H9 (cell line): Measurements from ENCODE around the gene ATP6V0B. TPM values are rescaled to one million over a fixed set of nuclear protein-coding genes. Genes with fewer than 3 reads are reported as not detected.

Experiments used
- DNase-seq: peaks from one replicate; pipeline ENCODE4 v3.0.0-alpha.2; 2017
- H2AFZ ChIP-seq: one replicate; pipeline ENCODE4 v1.6.1; 2013; ENCODE audit warnings: mild to moderate bottlenecking, low read length, control low read depth, moderate library complexity
- H2AK5ac ChIP-seq: 2 replicates; pipeline ENCODE4 v1.6.1; 2013; ENCODE audit warnings: low read length, control low read depth, mixed read lengths; ENCODE audit not compliant: insufficient read length
- H2BK120ac ChIP-seq: one replicate; pipeline ENCODE4 v1.6.1; 2013; ENCODE audit warnings: low read depth, mild to moderate bottlenecking, low read length, control low read depth, inconsistent platforms; ENCODE audit not compliant: poor library complexity, severe bottlenecking
- H2BK12ac ChIP-seq: 2 replicates; pipeline ENCODE4 v1.6.1; 2013; ENCODE audit warnings: low read length, control low read depth, mixed read lengths, low read depth; ENCODE audit not compliant: insufficient read length
- H2BK15ac ChIP-seq: 2 replicates; pipeline ENCODE4 v1.6.1; 2013; ENCODE audit warnings: low read depth, low read length, control low read depth
- H2BK20ac ChIP-seq: one replicate; pipeline ENCODE4 v1.6.1; 2013; ENCODE audit warnings: low read depth, mild to moderate bottlenecking, low read length, control low read depth, inconsistent platforms; ENCODE audit not compliant: poor library complexity, severe bottlenecking
- H2BK5ac ChIP-seq: 2 replicates; pipeline ENCODE4 v1.6.1; 2013; ENCODE audit warnings: low read length, control low read depth, mixed read lengths; ENCODE audit not compliant: insufficient read length
- H3K14ac ChIP-seq: 2 replicates; pipeline ENCODE4 v1.6.1; 2013; ENCODE audit warnings: low read length, control low read depth; ENCODE audit not compliant: insufficient read depth
- H3K18ac ChIP-seq: 2 replicates; pipeline ENCODE4 v1.6.1; 2013; ENCODE audit warnings: low read depth, mild to moderate bottlenecking, mixed read lengths, low read length, control low read depth; ENCODE audit not compliant: insufficient read length
- H3K23ac ChIP-seq: 2 replicates; pipeline ENCODE4 v1.6.1; 2013; ENCODE audit warnings: low read length, control low read depth, mixed read lengths, low read depth; ENCODE audit not compliant: insufficient read length
- H3K23me2 ChIP-seq: 2 replicates; pipeline ENCODE4 v1.6.1; 2013; ENCODE audit warnings: low read depth, mild to moderate bottlenecking, mixed read lengths, low read length, control low read depth; ENCODE audit not compliant: insufficient read length, poor library complexity, severe bottlenecking
- H3K27ac ChIP-seq: 2 replicates; pipeline ENCODE4 v1.5.1; 2013; ENCODE audit warnings: low read length, control low read depth, mixed read lengths, low read depth; ENCODE audit not compliant: insufficient read length
- H3K27me3 ChIP-seq: 2 replicates; pipeline ENCODE4 v1.6.1; 2013; ENCODE audit warnings: low read length, control low read depth, inconsistent platforms; ENCODE audit not compliant: insufficient read depth
- H3K4ac ChIP-seq: 2 replicates; pipeline ENCODE4 v1.6.1; 2013; ENCODE audit warnings: low read depth, mild to moderate bottlenecking, control low read depth, inconsistent platforms, low read length, moderate library complexity
- H3K4me1 ChIP-seq: 2 replicates; pipeline ENCODE4 v1.6.1; 2013; ENCODE audit warnings: low read length, control low read depth, inconsistent platforms; ENCODE audit not compliant: insufficient read depth
- H3K4me2 ChIP-seq: 2 replicates; pipeline ENCODE4 v1.6.1; 2013; ENCODE audit warnings: low read length, control low read depth, mixed read lengths; ENCODE audit not compliant: insufficient read length, insufficient read depth
- H3K56ac ChIP-seq: 2 replicates; pipeline ENCODE4 v1.6.1; 2013; ENCODE audit warnings: low read depth, mild to moderate bottlenecking, mixed read lengths, low read length, control low read depth; ENCODE audit not compliant: insufficient read length
- H3K79me1 ChIP-seq: 2 replicates; pipeline ENCODE4 v1.6.1; 2013; ENCODE audit warnings: low read depth, mild to moderate bottlenecking, moderate library complexity, low read length, control low read depth, inconsistent platforms; ENCODE audit not compliant: insufficient read depth, poor library complexity, severe bottlenecking
- H3K79me2 ChIP-seq: 2 replicates; pipeline ENCODE4 v1.6.1; 2013; ENCODE audit warnings: low read length, control low read depth, inconsistent platforms; ENCODE audit not compliant: insufficient read depth
- H3K9ac ChIP-seq: 2 replicates; pipeline ENCODE4 v1.6.1; 2013; ENCODE audit warnings: low read length, control low read depth, mixed read lengths; ENCODE audit not compliant: insufficient read length; ENCODE audit errors: extremely low read depth
- H3K9me3 ChIP-seq: one replicate; pipeline ENCODE4 v1.6.1; 2013; ENCODE audit warnings: low read depth, low read length, inconsistent platforms; ENCODE audit not compliant: control insufficient read depth
- H3T11ph ChIP-seq: one replicate; pipeline ENCODE4 v1.6.1; 2013; ENCODE audit warnings: mild to moderate bottlenecking, low read length, control low read depth, inconsistent platforms
- H4K20me1 ChIP-seq: one replicate; pipeline ENCODE4 v1.6.1; 2013; ENCODE audit not compliant: control insufficient read depth, insufficient read length, insufficient read depth
- H4K5ac ChIP-seq: 2 replicates; pipeline ENCODE4 v1.6.1; 2013; ENCODE audit warnings: low read depth, mild to moderate bottlenecking, mixed read lengths, low read length, control low read depth; ENCODE audit not compliant: insufficient read length
- H4K8ac ChIP-seq: replicated peaks from 2 replicates; pipeline ENCODE4 v1.6.1; 2013; ENCODE audit warnings: low read length, control low read depth, mixed read lengths, low read depth; ENCODE audit not compliant: insufficient read length
- H4K91ac ChIP-seq: 2 replicates; pipeline ENCODE4 v1.6.1; 2013; ENCODE audit warnings: low read depth, mild to moderate bottlenecking, moderate library complexity, mixed read lengths, low read length, control low read depth; ENCODE audit not compliant: insufficient read length
- H3K27ac Mint-ChIP-seq, 3 experiments: 2 replicates in 2 of 3; 3 replicates in 1 of 3; pipeline ENCODE4 v1.8.0; 2020 to 2021; ENCODE audit warnings: mixed read lengths in 3 of 3, mild to moderate bottlenecking in 1 of 3, moderate library complexity in 1 of 3
- H3K27me3 Mint-ChIP-seq: 2 replicates; pipeline ENCODE4 v1.8.0; 2021; ENCODE audit warnings: low read depth, mild to moderate bottlenecking, moderate library complexity, mixed read lengths
- H3K36me3 Mint-ChIP-seq, 3 experiments: 2 replicates in 2 of 3; 3 replicates in 1 of 3; pipeline ENCODE4 v1.8.0; 2020 to 2021; ENCODE audit warnings: low read depth in 3 of 3, mixed read lengths in 3 of 3; ENCODE audit not compliant: insufficient read depth in 1 of 3
- H3K4me1 Mint-ChIP-seq, 2 experiments: 2 replicates each; pipeline ENCODE4 v1.8.0; 2020; ENCODE audit warnings: mixed read lengths in 2 of 2
- H3K4me3 Mint-ChIP-seq, 2 experiments: 2 replicates in 1 of 2; 3 replicates in 1 of 2; pipeline ENCODE4 v1.8.0; 2020 to 2021; ENCODE audit warnings: mild to moderate bottlenecking in 2 of 2, mixed read lengths in 2 of 2, moderate library complexity in 1 of 2
- H3K9me3 Mint-ChIP-seq, 2 experiments: 2 replicates in 1 of 2; 3 replicates in 1 of 2; pipeline ENCODE4 v1.8.0; 2020; ENCODE audit warnings: mild to moderate bottlenecking in 2 of 2, mixed read lengths in 2 of 2, moderate library complexity in 1 of 2
- WGBS: extraction: QIAGEN DNeasy Blood & Tissue Kit; methylation state at CpG from one replicate; pipeline ENCODE4 v1.1.7; 2013; ENCODE audit warnings: missing lambda C conversion rate, low lambda C conversion rate, mixed read lengths; ENCODE audit not compliant: insufficient read length; ENCODE audit errors: extremely low coverage; 5-methylcytosine and 5-hydroxymethylcytosine counted together
- total RNA-seq: library from RNA; stranded (reverse); gene quantifications from 2 replicates; pipeline ENCODE4 v1.2.1, GENCODE V29; 2021
- TF ChIP-seq, protein P1 (sequence below): fragments of 200-600 bp; sonication (generic); conservative IDR thresholded peaks from 3 replicates; pipeline ENCODE4 v1.8.0; 2021; ENCODE audit warnings: antibody characterized with exemption, mild to moderate bottlenecking

Gene ATP6V0B
- total RNA-seq, 1 experiment from 2014 or later, result 131 TPM

- Histone ChIP-seq H3K56ac (no peak overlapping the region), H4K8ac (no peak overlapping the region), H4K5ac (no peak overlapping the region), H2BK120ac (no peak overlapping the region), H2AK5ac (no peak overlapping the region), H2BK5ac (no peak overlapping the region), H3K23ac (no peak overlapping the region), H2BK15ac (no peak overlapping the region), H2BK20ac (no peak overlapping the region), H3K27ac (no peak overlapping the region), H3K9ac (no peak overlapping the region), H3K4me1 (no peaks in the 10 kb centered on the region), H3K23me2 (no peaks in the 10 kb centered on the region), H2AFZ (no peak overlapping the region), H3K79me2 (no peaks in the 10 kb centered on the region), H4K20me1 (no peaks in the 10 kb centered on the region), H3K9me3 (no peaks in the 10 kb centered on the region), H3T11ph (no peak overlapping the region), H3K14ac (no peak overlapping the region), H3K27me3 (no peaks in the 10 kb centered on the region), H3K18ac (no peak overlapping the region), H3K4ac (no peak overlapping the region), H3K79me1 (no peaks in the 10 kb centered on the region), H3K4me2 (no peak overlapping the region), H2BK12ac (no peak overlapping the region), H4K91ac (no peak overlapping the region)
- Mint-ChIP-seq H3K27me3 (no peaks in the 10 kb centered on the region), H3K27ac (no peak overlapping the region), H3K4me1 (no peaks in the 10 kb centered on the region), H3K9me3 (no peaks in the 10 kb centered on the region), H3K36me3 (peaks cover 1 to 18% (median 13%) of the 10 kb centered on the region in 3 experiments; a peak in 5 of 7 replicates), H3K4me3 (no peak overlapping the region)
- TF ChIP-seq, protein P1, sequence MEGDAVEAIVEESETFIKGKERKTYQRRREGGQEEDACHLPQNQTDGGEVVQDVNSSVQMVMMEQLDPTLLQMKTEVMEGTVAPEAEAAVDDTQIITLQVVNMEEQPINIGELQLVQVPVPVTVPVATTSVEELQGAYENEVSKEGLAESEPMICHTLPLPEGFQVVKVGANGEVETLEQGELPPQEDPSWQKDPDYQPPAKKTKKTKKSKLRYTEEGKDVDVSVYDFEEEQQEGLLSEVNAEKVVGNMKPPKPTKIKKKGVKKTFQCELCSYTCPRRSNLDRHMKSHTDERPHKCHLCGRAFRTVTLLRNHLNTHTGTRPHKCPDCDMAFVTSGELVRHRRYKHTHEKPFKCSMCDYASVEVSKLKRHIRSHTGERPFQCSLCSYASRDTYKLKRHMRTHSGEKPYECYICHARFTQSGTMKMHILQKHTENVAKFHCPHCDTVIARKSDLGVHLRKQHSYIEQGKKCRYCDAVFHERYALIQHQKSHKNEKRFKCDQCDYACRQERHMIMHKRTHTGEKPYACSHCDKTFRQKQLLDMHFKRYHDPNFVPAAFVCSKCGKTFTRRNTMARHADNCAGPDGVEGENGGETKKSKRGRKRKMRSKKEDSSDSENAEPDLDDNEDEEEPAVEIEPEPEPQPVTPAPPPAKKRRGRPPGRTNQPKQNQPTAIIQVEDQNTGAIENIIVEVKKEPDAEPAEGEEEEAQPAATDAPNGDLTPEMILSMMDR, result no peak
- WGBS, result no CpG with 5 or more reads among the region's 2 CpGs
- DNase-seq, result no peak
Observed at GRCh38 chr1:43962324-43962723, 12.4 kb upstream of the ATP6V0B start.
